NCI-H226 (cell line): ENCODE results near the gene SMAD2.
"Not testable (repeated sequence)": the region's sequence is repeated elsewhere in the genome, so short reads cannot be mapped to it uniquely, and the experiment has no call there.

Experiments used
- DNase-seq: peaks from one replicate; pipeline ENCODE4 v3.0.0-alpha.2; 2015

The SMAD2 gene

GRCh38 chr18:47781561-47781960, 148.9 kb downstream of the SMAD2 start:
- no peak for DNase-seq

- DNase-seq = no peak
Observed at GRCh38 chr18:47780011-47780725, 150.3 kb downstream of the SMAD2 start.

- DNase-seq = no peak
Observed at GRCh38 chr18:47779381-47779780, 151.1 kb downstream of the SMAD2 start.

- DNase-seq = no peak
Observed at GRCh38 chr18:47777626-47778025, 152.8 kb downstream of the SMAD2 start.

- no peak for DNase-seq
Observed at GRCh38 chr18:47775961-47776360, 154.5 kb downstream of the SMAD2 start.

GRCh38 chr18:47773931-47774330, 156.5 kb downstream of the SMAD2 start:
- no peak for DNase-seq

GRCh38 chr18:47772374-47773248, 157.8 kb downstream of the SMAD2 start:
- DNase-seq = peak; percentile 46

- DNase-seq = no peak
Observed at GRCh38 chr18:47771922-47772321, 158.5 kb downstream of the SMAD2 start.

GRCh38 chr18:47767699-47768098, 162.8 kb downstream of the SMAD2 start:
- DNase-seq = no peak

GRCh38 chr18:47767198-47767597, 163.3 kb downstream of the SMAD2 start:
- not testable (repeated sequence) for DNase-seq
